Measurements from ENCODE around the gene CHKB.

CHKB gene

GRCh38 chr22:50529416-50529896, 53.2 kb downstream of the CHKB start:
- DNase-seq, result no peak

All from GOT3 (cell line).